GM21423 (cell line): ENCODE results near the gene LCE1D.

Experiments used
- ATAC-seq: cut with Tn5 transposase; IDR thresholded peaks from one replicate; pipeline ENCODE4 v1.9.1; 2021; ENCODE audit warnings: mild to moderate bottlenecking, moderate library complexity; ENCODE audit not compliant: unreplicated experiment

The LCE1D gene

DNA sequence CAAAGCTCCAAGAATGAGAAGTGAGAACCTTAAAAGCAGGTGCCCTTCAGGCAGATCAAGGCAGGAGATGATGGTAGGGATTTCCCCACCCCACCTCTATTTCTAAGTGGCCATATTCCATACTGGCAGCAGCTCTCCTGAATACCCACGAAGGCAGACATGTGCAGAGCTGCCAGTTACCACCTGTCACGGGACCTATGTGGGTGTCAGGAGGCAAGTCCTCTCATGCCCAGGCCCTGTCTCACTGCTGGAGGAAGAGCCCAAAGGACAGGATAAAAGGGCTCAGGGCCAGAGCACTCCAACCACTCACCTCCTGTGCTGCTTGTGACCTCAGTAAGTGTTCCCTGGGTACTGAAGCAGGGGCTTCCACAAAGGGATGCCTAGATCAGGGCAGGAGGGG, 14.5 kb downstream of the LCE1D start:
- no peak for ATAC-seq

DNA sequence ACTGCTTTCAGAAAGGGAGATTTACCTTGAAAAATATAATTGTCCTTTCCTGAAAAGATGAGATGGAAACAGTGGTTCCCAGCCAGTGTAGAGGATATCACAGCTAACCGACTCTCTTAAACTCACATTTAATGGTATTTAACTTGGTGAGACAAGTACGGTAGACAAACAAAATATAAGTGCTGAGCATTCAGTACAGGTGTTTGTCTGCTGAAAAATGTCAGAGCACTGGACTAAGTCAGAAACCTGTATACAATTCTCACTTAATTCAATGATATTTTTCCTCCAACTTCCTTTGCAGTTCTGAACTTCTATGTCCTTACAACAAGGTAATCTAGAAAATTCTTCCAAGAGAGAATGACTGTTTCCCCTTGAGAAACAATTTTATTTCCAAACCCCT, 15.2 kb downstream of the LCE1D start, which contains the start of gene LCE1B:
Gene LCE1B (plus strand): TSS at position 301 of the 400 bp plus-strand sequence. CDS start 476 bp downstream, outside the sequence.
- ATAC-seq = no peak

DNA sequence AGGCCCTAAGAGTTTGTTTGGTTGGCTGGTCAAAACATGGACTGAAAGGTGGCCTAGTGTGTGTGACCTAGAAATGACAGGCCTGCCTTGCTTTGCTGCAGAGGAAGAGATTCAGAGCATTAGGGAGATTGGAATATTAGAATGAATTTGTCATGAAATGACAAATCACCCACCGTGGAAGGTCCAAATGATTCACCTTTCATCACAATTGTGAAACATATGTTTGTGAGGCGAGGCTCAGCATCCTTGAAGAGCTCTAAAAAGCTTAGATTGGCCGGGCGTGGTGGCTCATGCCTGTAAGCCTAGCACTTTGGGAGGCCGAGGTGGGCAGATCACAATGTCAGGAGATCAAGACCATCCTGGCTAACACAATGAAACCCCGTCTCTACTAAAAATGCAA, 20.8 kb downstream of the LCE1D start:
- ATAC-seq = no peak

DNA sequence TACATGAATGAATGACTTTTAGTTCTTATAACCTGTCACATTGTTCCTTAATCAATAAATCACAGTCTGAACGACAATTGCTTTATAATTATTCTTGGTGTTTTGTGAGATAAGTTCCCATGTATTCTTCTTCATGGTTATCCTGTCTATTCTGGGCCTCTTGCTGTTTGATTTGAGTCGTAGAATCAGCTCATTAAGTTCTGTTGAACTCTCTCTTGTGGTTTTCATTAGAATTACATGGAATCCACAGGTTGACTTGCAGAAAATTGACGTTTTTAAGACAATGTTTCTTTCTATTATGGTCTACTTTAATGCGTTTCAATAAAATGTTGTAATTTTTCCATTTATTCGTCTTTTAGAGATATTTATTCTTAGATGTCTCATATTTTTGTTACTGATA, 26.8 kb downstream of the LCE1D start:
- ATAC-seq = no peak

DNA sequence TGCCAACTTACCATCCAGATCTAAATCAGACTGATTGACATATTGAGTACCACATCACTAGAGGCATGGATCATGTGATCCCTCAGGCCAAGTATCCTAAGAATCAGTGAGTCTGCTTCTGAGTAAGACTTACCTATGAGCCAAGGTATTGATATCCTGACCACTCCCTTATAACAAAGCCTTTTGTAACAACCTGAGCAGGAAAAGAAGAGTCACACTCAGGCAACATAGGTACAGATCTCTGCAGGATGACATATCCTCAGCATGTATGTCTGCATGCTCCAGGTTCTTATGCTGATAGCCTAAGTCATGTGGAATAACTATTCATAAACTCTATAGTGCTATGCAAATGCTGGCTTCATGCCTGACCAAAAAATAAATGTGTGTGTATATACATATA, 28.4 kb downstream of the LCE1D start:
- no peak for ATAC-seq

DNA sequence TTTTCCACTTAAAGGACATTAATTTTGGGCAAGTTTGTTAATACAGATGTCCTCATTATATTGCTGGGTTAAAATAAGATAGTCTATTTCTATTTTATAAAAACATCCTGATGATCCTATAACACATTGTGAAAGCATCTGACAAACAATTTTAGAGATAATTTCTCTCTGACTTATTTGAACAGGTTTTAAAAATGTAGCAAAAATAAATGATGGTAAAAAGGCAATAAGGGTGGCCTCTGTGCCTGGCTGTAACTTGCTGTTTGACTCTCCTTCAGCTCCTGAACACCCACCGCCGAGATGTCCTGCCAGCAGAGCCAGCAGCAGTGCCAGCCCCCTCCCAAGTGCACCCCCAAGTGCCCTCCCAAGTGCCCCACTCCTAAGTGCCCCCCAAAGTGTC, 30.7 kb downstream of the LCE1D start, which contains the start of gene LCE1A:
Gene LCE1A (plus strand): TSS at position 301 of the 400 bp plus-strand sequence. CDS start 0 bp downstream, at position 301.
- no peak for ATAC-seq

DNA sequence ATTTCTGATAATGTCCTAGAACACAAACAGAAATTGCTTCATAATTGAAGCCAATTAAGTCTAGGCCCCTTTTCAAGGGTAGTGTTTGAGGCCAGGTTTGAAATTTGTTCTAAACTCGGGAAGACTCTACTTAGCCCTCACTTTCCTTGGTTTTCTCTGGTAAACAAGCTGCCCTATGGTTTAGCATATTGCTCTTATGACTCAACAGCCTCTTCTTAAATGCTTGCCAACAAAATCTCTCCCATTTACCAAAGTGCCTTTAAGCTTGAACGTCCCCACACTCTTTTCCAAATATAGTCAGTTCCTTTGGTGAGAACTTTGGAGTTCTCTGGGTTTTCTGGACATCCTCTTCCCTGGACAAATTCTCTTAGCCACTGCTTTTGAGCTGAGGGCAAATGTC, 40.3 kb downstream of the LCE1D start:
- ATAC-seq = no peak

DNA sequence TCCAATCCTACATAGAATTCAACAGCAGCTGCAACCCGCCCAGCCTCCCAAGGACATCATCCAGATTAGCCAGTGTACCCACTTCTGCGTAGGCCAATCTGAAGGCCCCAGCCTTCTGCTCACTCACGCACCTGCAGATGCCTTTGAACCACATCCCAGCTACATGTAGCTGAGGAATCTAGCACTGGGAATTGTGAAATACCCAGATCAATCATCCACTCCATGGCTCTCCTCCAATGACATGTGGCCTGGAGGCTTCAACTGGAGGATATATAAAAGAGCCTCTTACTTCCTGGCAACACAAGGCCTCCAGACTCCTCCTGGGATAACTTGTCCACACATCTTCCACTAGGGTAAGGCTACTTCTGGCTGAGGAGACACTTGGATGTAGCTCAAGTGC, 46.0 kb downstream of the LCE1D start, which contains the start of gene LCE6A:
Gene LCE6A (plus strand): TSS at position 301 of the 400 bp plus-strand sequence. CDS start 665 bp downstream, outside the sequence.
- ATAC-seq = no peak
